ENCODE results near the gene POC1A.

- no peak for TF ChIP-seq POLR2A (IDR thresholded peaks at IDR 0.05)
- no peak for TF ChIP-seq CTCF (IDR thresholded peaks at IDR 0.05)
Observed at GRCh38 chr3:52061121-52061910, 92.9 kb downstream of the POC1A start.
